OCI-LY1 (cell line): Measurements from ENCODE around the gene TCP10L.

ENCODE experiments used
- EZH2 ChIP-seq: fragments of 200-600 bp; sonication (generic), shearing (Covaris generic); IDR thresholded peaks from 2 replicates; pipeline ENCODE4 v1.8.0; 2017; ENCODE audit warnings: borderline replicate concordance, mixed run types, mild to moderate bottlenecking, antibody characterized with exemption, low read length, moderate library complexity, mixed read lengths
- TF ChIP-seq, protein P1 (sequence below): fragments of 200-600 bp; sonication (generic), shearing (Covaris generic); IDR thresholded peaks from 2 replicates; pipeline ENCODE4 v1.5.1; 2017; ENCODE audit warnings: mild to moderate bottlenecking, antibody characterized with exemption, low read length, moderate library complexity, mixed read lengths

DNA sequence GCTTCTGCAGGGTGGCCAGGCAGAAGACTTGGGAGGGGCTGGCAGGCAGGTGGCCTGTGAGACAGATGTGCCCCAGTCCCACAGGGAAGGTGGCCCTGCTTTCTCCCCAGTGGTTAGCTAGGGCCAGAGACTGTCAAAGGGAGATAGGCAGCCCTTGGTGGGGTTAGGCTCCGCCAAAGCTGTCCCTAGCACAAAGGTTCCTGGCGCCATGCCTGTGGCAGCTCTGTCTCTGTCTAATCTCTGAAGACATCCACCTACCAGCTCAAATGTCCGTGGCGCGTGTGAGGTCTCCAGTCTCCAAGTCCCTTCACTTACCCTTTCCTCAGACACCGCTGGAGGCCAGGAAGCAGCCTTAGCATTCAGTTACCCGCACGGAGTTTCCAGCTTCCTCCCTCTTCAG, 17.7 kb downstream of the TCP10L start:
- no peak for TF ChIP-seq EZH2
- TF ChIP-seq, protein P1, sequence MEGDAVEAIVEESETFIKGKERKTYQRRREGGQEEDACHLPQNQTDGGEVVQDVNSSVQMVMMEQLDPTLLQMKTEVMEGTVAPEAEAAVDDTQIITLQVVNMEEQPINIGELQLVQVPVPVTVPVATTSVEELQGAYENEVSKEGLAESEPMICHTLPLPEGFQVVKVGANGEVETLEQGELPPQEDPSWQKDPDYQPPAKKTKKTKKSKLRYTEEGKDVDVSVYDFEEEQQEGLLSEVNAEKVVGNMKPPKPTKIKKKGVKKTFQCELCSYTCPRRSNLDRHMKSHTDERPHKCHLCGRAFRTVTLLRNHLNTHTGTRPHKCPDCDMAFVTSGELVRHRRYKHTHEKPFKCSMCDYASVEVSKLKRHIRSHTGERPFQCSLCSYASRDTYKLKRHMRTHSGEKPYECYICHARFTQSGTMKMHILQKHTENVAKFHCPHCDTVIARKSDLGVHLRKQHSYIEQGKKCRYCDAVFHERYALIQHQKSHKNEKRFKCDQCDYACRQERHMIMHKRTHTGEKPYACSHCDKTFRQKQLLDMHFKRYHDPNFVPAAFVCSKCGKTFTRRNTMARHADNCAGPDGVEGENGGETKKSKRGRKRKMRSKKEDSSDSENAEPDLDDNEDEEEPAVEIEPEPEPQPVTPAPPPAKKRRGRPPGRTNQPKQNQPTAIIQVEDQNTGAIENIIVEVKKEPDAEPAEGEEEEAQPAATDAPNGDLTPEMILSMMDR = no peak
